GM18861 (cell line): ENCODE measurements around the gene ANG.
A peak's percentile ranks its signal among the peaks of the same experiment; 100 is the strongest.

ENCODE experiments used
- ATAC-seq: cut with Tn5 transposase; IDR thresholded peaks from one replicate; pipeline ENCODE4 v1.9.1; 2021; ENCODE audit not compliant: unreplicated experiment

Gene ANG

GRCh38 chr14:20675669-20676068 lies 12.9 kb upstream of the ANG start:
- no peak for ATAC-seq

- no peak for ATAC-seq
Measured at GRCh38 chr14:20676072-20676471, 12.5 kb upstream of the ANG start.

GRCh38 chr14:20679907-20680306 lies 8.7 kb upstream of the ANG start:
- ATAC-seq: no peak

GRCh38 chr14:20680363-20680762 lies 8.2 kb upstream of the ANG start:
- ATAC-seq: no peak

- ATAC-seq: peak; percentile 23
Measured at GRCh38 chr14:20680843-20681347, 7.7 kb upstream of the ANG start.

- peak; percentile 18 for ATAC-seq
Measured at GRCh38 chr14:20681348-20682126, 7.0 kb upstream of the ANG start.

GRCh38 chr14:20682127-20682434 lies 6.5 kb upstream of the ANG start:
- no peak for ATAC-seq

GRCh38 chr14:20682435-20683124 lies 6.0 kb upstream of the ANG start:
- peak; percentile 31 for ATAC-seq

GRCh38 chr14:20683125-20683890 lies 5.3 kb upstream of the ANG start:
- ATAC-seq: peak; percentile 29

GRCh38 chr14:20683891-20684661 lies 4.5 kb upstream of the ANG start, which contains the start of gene RNASE4:
RNASE4 (plus strand) TSS chr14:20684560; CDS start chr14:20699372, 14,812 bp downstream.
- peak; percentile 20 for ATAC-seq

GRCh38 chr14:20684662-20685456 lies 3.7 kb upstream of the ANG start:
- no peak for ATAC-seq

GRCh38 chr14:20686386-20687143 lies 2.0 kb upstream of the ANG start:
- ATAC-seq: no peak

GRCh38 chr14:20687362-20688166 lies 1.0 kb upstream of the ANG start:
- no peak for ATAC-seq

- ATAC-seq: no peak
Measured at GRCh38 chr14:20690848-20691640, 2.5 kb downstream of the ANG start.

- ATAC-seq: no peak
Measured at GRCh38 chr14:20692116-20692751, 3.7 kb downstream of the ANG start.

- no peak for ATAC-seq
Measured at GRCh38 chr14:20696764-20697163, 8.2 kb downstream of the ANG start.
